SU-DHL-6 (cell line): ENCODE measurements around the gene BSG.

Experiments
- H2AFZ ChIP-seq: fragments of 200-600 bp; sonication (generic); 2 replicates; pipeline ENCODE4 v1.6.1; 2014; ENCODE audit warnings: low read depth, mild to moderate bottlenecking, moderate library complexity, mixed read lengths, antibody characterized with exemption, low read length; ENCODE audit not compliant: severe bottlenecking
- H3F3A ChIP-seq: fragments of 200-600 bp; shearing (Covaris generic); 2 replicates; pipeline ENCODE4 v1.6.0; 2016; ENCODE audit warnings: antibody characterized with exemption, mild to moderate bottlenecking; ENCODE audit not compliant: insufficient read depth
- H3K27ac ChIP-seq: fragments of 200-600 bp; sonication (generic); 2 replicates; pipeline ENCODE4 v1.5.1; 2016; ENCODE audit warnings: low read depth, mild to moderate bottlenecking, low read length, moderate library complexity, mixed read lengths
- H3K27me3 ChIP-seq: fragments of 200-600 bp; sonication (generic), shearing (Covaris generic); 2 replicates; pipeline ENCODE4 v1.6.0; 2014; ENCODE audit warnings: mild to moderate bottlenecking, low read length
- H3K36me3 ChIP-seq: fragments of 200-600 bp; sonication (generic); 2 replicates; pipeline ENCODE4 v1.6.1; 2014; ENCODE audit warnings: mild to moderate bottlenecking, low read length, mixed read lengths
- H3K4me2 ChIP-seq: fragments of 300-600, 200-600 bp; shearing (Covaris generic), sonication (generic); 2 replicates; pipeline ENCODE4 v1.6.0; 2014; ENCODE audit warnings: low read length, low read depth, mild to moderate bottlenecking; ENCODE audit not compliant: poor library complexity, severe bottlenecking
- H3K4me3 ChIP-seq: fragments of 200-600 bp; sonication (generic); 2 replicates; pipeline ENCODE4 v1.5.1; 2014; ENCODE audit warnings: antibody characterized with exemption, low read length, mild to moderate bottlenecking, mixed read lengths; ENCODE audit not compliant: insufficient read depth, poor library complexity, severe bottlenecking
- H3K79me2 ChIP-seq: fragments of 200-600 bp; sonication (generic); 2 replicates; pipeline ENCODE4 v1.6.1; 2014; ENCODE audit warnings: mild to moderate bottlenecking, low read length, moderate library complexity; ENCODE audit not compliant: insufficient read depth
- H3K9ac ChIP-seq: fragments of 200-600 bp; sonication (generic); 2 replicates; pipeline ENCODE4 v1.7.0; 2014; ENCODE audit warnings: mild to moderate bottlenecking, low read length
- H3K9me2 ChIP-seq: fragments of 200-600 bp; sonication (generic); replicated peaks from 2 replicates; pipeline ENCODE4 v1.6.1; 2014; ENCODE audit warnings: low read length; ENCODE audit not compliant: insufficient read depth
- H3K9me3 ChIP-seq: fragments of 200-600 bp; sonication (generic); 2 replicates; pipeline ENCODE4 v1.6.1; 2014; ENCODE audit warnings: low read length, mixed read lengths; ENCODE audit not compliant: insufficient read depth
- H4K20me1 ChIP-seq: fragments of 200-600 bp; sonication (generic); 2 replicates; pipeline ENCODE4 v1.6.1; 2014; ENCODE audit warnings: low read depth, mild to moderate bottlenecking, antibody characterized with exemption, low read length, moderate library complexity, mixed read lengths
- CTCF ChIP-seq: fragments of 200-600 bp; sonication (generic); IDR thresholded peaks from one replicate; pipeline ENCODE4 v1.5.1; 2017; ENCODE audit warnings: antibody characterized with exemption, mild to moderate bottlenecking, low read length, moderate library complexity; ENCODE audit not compliant: insufficient read depth, poor library complexity, severe bottlenecking
- EZH2phosphoT487 ChIP-seq: fragments of 200-600 bp; sonication (generic), shearing (Covaris generic); conservative IDR thresholded peaks from 2 replicates; pipeline ENCODE4 v1.6.1; 2018; ENCODE audit warnings: mild to moderate bottlenecking, antibody characterized with exemption, low read length, moderate library complexity, mixed read lengths

Gene BSG

GRCh38 chr19:580274-580835, 8.0 kb downstream of the BSG start:
- no peak for TF ChIP-seq CTCF
- Histone ChIP-seq H3K27ac (no peak overlapping the region), H3K9me3 (no peaks in the 10 kb centered on the region), H3K4me3 (no peak overlapping the region), H3K79me2 (peaks cover 39% of the 10 kb centered on the region), H3K27me3 (no peaks in the 10 kb centered on the region), H3K4me2 (no peak overlapping the region), H4K20me1 (no peaks in the 10 kb centered on the region; the same call in 1 of the 2 replicates), H3K9me2 (no peaks in the 10 kb centered on the region), H3K9ac (no peak overlapping the region), H3F3A (no peaks in the 10 kb centered on the region), H2AFZ (no peak overlapping the region), H3K36me3 (no peaks in the 10 kb centered on the region)

- Histone ChIP-seq H3K27ac (no peak overlapping the region), H3K4me3 (no peak overlapping the region), H3K27me3 (no peaks in the 10 kb centered on the region), H3K9me2 (no peaks in the 10 kb centered on the region), H3K9me3 (no peaks in the 10 kb centered on the region), H3F3A (no peaks in the 10 kb centered on the region), H3K79me2 (peaks cover 28% of the 10 kb centered on the region), H3K9ac (no peak overlapping the region), H4K20me1 (no peaks in the 10 kb centered on the region; the same call in 1 of the 2 replicates), H3K36me3 (no peaks in the 10 kb centered on the region), H2AFZ (no peak overlapping the region), H3K4me2 (no peak overlapping the region)
- no peak for TF ChIP-seq CTCF
- no peak for TF ChIP-seq EZH2phosphoT487
These were observed 9.2 kb downstream of the BSG start for GRCh38 chr19:581399-582111.

- Histone ChIP-seq H3K9me2 (no peaks in the 10 kb centered on the region), H3F3A (no peaks in the 10 kb centered on the region), H4K20me1 (no peaks in the 10 kb centered on the region; the same call in 1 of the 2 replicates), H3K4me2 (no peak overlapping the region), H3K27me3 (no peaks in the 10 kb centered on the region), H3K36me3 (no peaks in the 10 kb centered on the region), H3K9me3 (no peaks in the 10 kb centered on the region), H3K4me3 (no peak overlapping the region), H2AFZ (no peak overlapping the region), H3K27ac (no peak overlapping the region), H3K9ac (no peak overlapping the region), H3K79me2 (peaks cover 17% of the 10 kb centered on the region)
- TF ChIP-seq CTCF, result no peak
- TF ChIP-seq EZH2phosphoT487, result no peak
These were observed 10.3 kb downstream of the BSG start for GRCh38 chr19:582497-583197.
